H1 (cell line): ENCODE data around the gene MS4A15. TPM values are rescaled to one million over a fixed set of nuclear protein-coding genes. Genes with fewer than 3 reads are reported as not detected.

Experiments
- CTCF ChIA-PET: fragments of 300-600 bp; sonication (Branson Sonifier 250); formaldehyde crosslinking; loops from one replicate; lab custom pipeline; 2021; ENCODE audit not compliant: partially characterized antibody; lab: Charles Lee
- POLR2A ChIA-PET: fragments of 300-600 bp; sonication (Branson Sonifier 250); formaldehyde crosslinking; loops from one replicate; lab custom pipeline; 2021; ENCODE audit warnings: inconsistent platforms; ENCODE audit not compliant: partially characterized antibody; lab: Charles Lee
- DNase-seq, 2 experiments: peaks; one replicate each; pipeline versions ENCODE4 v3.0.0 to v3.0.0-alpha.2; 2010 to 2022; ENCODE audit warnings: low spot score in 2 of 2, low read depth in 1 of 2, mixed read lengths in 1 of 2
- FAIRE-seq: peaks from 2 replicates; lab custom pipeline; 2011; peaks lifted over from hg19 to GRCh38; lab: Jason Lieb, UNC
- H2AFZ ChIP-seq: 2 replicates; pipeline ENCODE4 v1.8.1; 2012; ENCODE audit warnings: low read length, inconsistent platforms
- H2AK5ac ChIP-seq: 2 replicates; pipeline ENCODE4 v1.6.1; 2013; ENCODE audit warnings: low read depth, low read length
- H2BK120ac ChIP-seq: replicated peaks from 2 replicates; pipeline ENCODE3; 2013; ENCODE audit warnings: low read depth, low read length, inconsistent platforms
- H2BK12ac ChIP-seq: 2 replicates; pipeline ENCODE4 v1.6.1; 2013; ENCODE audit warnings: low read depth, low read length
- H2BK15ac ChIP-seq: 2 replicates; pipeline ENCODE4 v1.6.1; 2013; ENCODE audit warnings: low read length
- H2BK20ac ChIP-seq: 2 replicates; pipeline ENCODE4 v1.6.1; 2013; ENCODE audit warnings: low read length
- H2BK5ac ChIP-seq: 2 replicates; pipeline ENCODE4 v1.6.1; 2013; ENCODE audit warnings: low read depth, low read length
- H3K14ac ChIP-seq: 2 replicates; pipeline ENCODE4 v1.6.1; 2013; ENCODE audit warnings: inconsistent platforms; ENCODE audit not compliant: insufficient read length
- H3K18ac ChIP-seq: 2 replicates; pipeline ENCODE4 v1.6.1; 2013; ENCODE audit warnings: low read length; ENCODE audit errors: extremely low read depth
- H3K23ac ChIP-seq: 2 replicates; pipeline ENCODE4 v1.6.1; 2013; ENCODE audit warnings: inconsistent platforms; ENCODE audit not compliant: insufficient read length
- H3K23me2 ChIP-seq: 2 replicates; pipeline ENCODE4 v1.6.1; 2013; ENCODE audit warnings: low read depth, low read length
- H3K27ac ChIP-seq: 2 replicates; pipeline ENCODE4 v1.6.1; 2011; ENCODE audit warnings: low read depth, low read length, inconsistent platforms
- H3K27me3 ChIP-seq, 4 experiments: replicated peaks in 1 of 4; 1 replicate in 1 of 4; 2 replicates in 3 of 4; pipeline versions ENCODE4 v1.6.1 to v1.8.1; 2011 to 2013; ENCODE audit warnings: low read length in 3 of 4, mild to moderate bottlenecking in 3 of 4, inconsistent platforms in 2 of 4, mixed read lengths in 2 of 4, moderate library complexity in 1 of 4; ENCODE audit not compliant: control insufficient read depth in 3 of 4, insufficient read depth in 3 of 4; ENCODE audit errors: extremely low read depth in 1 of 4
- H3K36me3 ChIP-seq, 4 experiments: 2 replicates each; pipeline versions ENCODE4 v1.6.1 to v1.8.1; 2011 to 2013; ENCODE audit warnings: mild to moderate bottlenecking in 4 of 4, low read length in 3 of 4, moderate library complexity in 2 of 4, control low read depth in 1 of 4, inconsistent platforms in 1 of 4; ENCODE audit not compliant: insufficient read depth in 4 of 4, control insufficient read depth in 2 of 4
- H3K4ac ChIP-seq: replicated peaks from 2 replicates; pipeline ENCODE3; 2013; ENCODE audit warnings: low read length, low read depth, mixed read lengths, inconsistent platforms; ENCODE audit not compliant: insufficient read length
- H3K4me1 ChIP-seq, 4 experiments: replicated peaks in 1 of 4; 1 replicate in 1 of 4; 2 replicates in 3 of 4; pipeline versions ENCODE4 v1.6.1 to v1.8.1; 2011 to 2013; ENCODE audit warnings: low read length in 3 of 4, inconsistent platforms in 2 of 4, mixed read lengths in 1 of 4; ENCODE audit not compliant: insufficient read depth in 4 of 4, control insufficient read depth in 3 of 4
- H3K4me2 ChIP-seq, 2 experiments: 2 replicates each; pipeline versions ENCODE4 v1.6.1 to v1.8.1; 2011 to 2013; ENCODE audit warnings: low read depth in 2 of 2, low read length in 2 of 2, control low read depth in 1 of 2, inconsistent platforms in 1 of 2, mild to moderate bottlenecking in 1 of 2; ENCODE audit not compliant: insufficient read depth in 1 of 2
- H3K4me3 ChIP-seq, 4 experiments: fragments of 200-600, 300-600 bp in 1 of 4; sonication (generic), shearing (Covaris generic), sonication (Bioruptor Twin) in 1 of 4; 2 replicates each; pipeline versions ENCODE4 v1.5.1 to v1.8.1; 2011 to 2016; ENCODE audit warnings: low read length in 4 of 4, low read depth in 3 of 4, control low read depth in 2 of 4, inconsistent platforms in 2 of 4, mild to moderate bottlenecking in 2 of 4, mixed read lengths in 1 of 4, moderate library complexity in 1 of 4; ENCODE audit not compliant: insufficient read depth in 2 of 4; ENCODE audit errors: extremely low read depth in 1 of 4
- H3K56ac ChIP-seq: replicated peaks from 2 replicates; pipeline ENCODE3; 2013; ENCODE audit warnings: low read depth, mild to moderate bottlenecking, mixed read lengths, low read length, inconsistent platforms; ENCODE audit not compliant: insufficient read length
- H3K79me1 ChIP-seq: 2 replicates; pipeline ENCODE4 v1.6.1; 2013; ENCODE audit warnings: low read depth, low read length, control low read depth
- H3K79me2 ChIP-seq, 2 experiments: 2 replicates each; pipeline versions ENCODE4 v1.6.1 to v1.8.1; 2012 to 2013; ENCODE audit warnings: low read length in 2 of 2, mild to moderate bottlenecking in 2 of 2, inconsistent platforms in 1 of 2; ENCODE audit not compliant: insufficient read depth in 2 of 2, control insufficient read depth in 1 of 2
- H3K9ac ChIP-seq, 4 experiments: replicated peaks in 1 of 4; 1 replicate in 1 of 4; 2 replicates in 3 of 4; pipeline versions ENCODE4 v1.6.1 to v1.8.1; 2011 to 2013; ENCODE audit warnings: low read depth in 3 of 4, low read length in 3 of 4, control low read depth in 2 of 4, mild to moderate bottlenecking in 2 of 4, moderate library complexity in 2 of 4, inconsistent platforms in 1 of 4; ENCODE audit errors: extremely low read depth in 1 of 4
- H3K9me3 ChIP-seq, 2 experiments: 2 replicates each; pipeline versions ENCODE4 v1.6.1 to v1.8.1; 2012 to 2013; ENCODE audit warnings: mild to moderate bottlenecking in 2 of 2, moderate library complexity in 2 of 2, control low read depth in 1 of 2, inconsistent platforms in 1 of 2, low read depth in 1 of 2, low read length in 1 of 2, mixed read lengths in 1 of 2; ENCODE audit not compliant: insufficient read depth in 2 of 2
- H4K20me1 ChIP-seq, 2 experiments: replicated peaks in 1 of 2; 2 replicates each; pipeline versions ENCODE3 to v1.8.1; 2011 to 2013; ENCODE audit warnings: inconsistent platforms in 2 of 2, low read length in 2 of 2, mild to moderate bottlenecking in 1 of 2; ENCODE audit not compliant: insufficient read depth in 2 of 2, control insufficient read depth in 1 of 2
- H4K5ac ChIP-seq: 2 replicates; pipeline ENCODE4 v1.6.1; 2013; ENCODE audit warnings: low read length, low read depth, mixed read lengths, inconsistent platforms; ENCODE audit not compliant: insufficient read length
- H4K8ac ChIP-seq: 2 replicates; pipeline ENCODE4 v1.8.0; 2013; ENCODE audit warnings: mild to moderate bottlenecking, moderate library complexity, low read length, inconsistent platforms; ENCODE audit not compliant: insufficient read depth; ENCODE audit errors: extremely low read depth
- H4K91ac ChIP-seq: replicated peaks from 2 replicates; pipeline ENCODE3; 2013; ENCODE audit warnings: low read length, mixed read lengths, inconsistent platforms; ENCODE audit not compliant: insufficient read length
- BACH1 ChIP-seq: IDR thresholded peaks from 2 replicates; pipeline ENCODE4 v1.6.1; 2012; ENCODE audit warnings: low read length, improper control_type of control experiment
- GTF2F1 ChIP-seq: IDR thresholded peaks from 2 replicates; pipeline ENCODE4 v1.6.1; 2012; ENCODE audit warnings: low read depth, low read length, improper control_type of control experiment, borderline replicate concordance
- POLR2AphosphoS5 ChIP-seq: IDR thresholded peaks from 2 replicates; pipeline ENCODE4 v1.6.1; 2011; ENCODE audit warnings: low read depth, low read length
- SIN3A ChIP-seq, 2 experiments: IDR thresholded peaks in 1 of 2; conservative IDR thresholded peaks in 1 of 2; 2 replicates each; pipeline ENCODE4 v1.6.1; 2011 to 2012; ENCODE audit warnings: low read length in 2 of 2, improper control_type of control experiment in 1 of 2, low read depth in 1 of 2, mild to moderate bottlenecking in 1 of 2
- SP1 ChIP-seq: IDR thresholded peaks from 2 replicates; pipeline ENCODE4 v1.6.1; 2011; ENCODE audit warnings: low read depth, low read length
- WGBS, 2 experiments: shearing (Covaris generic) in 1 of 2; methylation state at CpG; one replicate each; pipeline versions ENCODE4 v1.1.6 to v1.1.7; 2013 to 2015; ENCODE audit warnings: low lambda C conversion rate in 2 of 2, mixed read lengths in 2 of 2, inconsistent platforms in 1 of 2, low coverage in 1 of 2, missing lambda C conversion rate in 1 of 2; ENCODE audit not compliant: insufficient replicate concordance in 2 of 2, insufficient coverage in 1 of 2, insufficient read length in 1 of 2; ENCODE audit errors: extremely low coverage in 1 of 2, missing lambda C conversion rate in 1 of 2; 5-methylcytosine and 5-hydroxymethylcytosine counted together
- polyA plus RNA-seq, 7 experiments: library from polyadenylated mRNA; depleted of rRNA in 3 of 7; stranded (reverse) in 5 of 7; unstranded in 2 of 7; fragments of >200 nt in 5 of 7; fragments of 200-250 nt in 2 of 7; gene quantifications; 1 replicate in 5 of 7; 2 replicates in 1 of 7; 4 replicates in 1 of 7; pipeline versions ENCODE4 v1.2.1 to v1.2.3, GENCODE V29; 2011 to 2013; ENCODE audit warnings: missing spikeins in 2 of 7, mixed read lengths in 2 of 7
- total RNA-seq: library from RNA; stranded (reverse); fragmentation: NEBNext Ultra II Directional; extraction: Animal tissue kit (Norgen Biotek cat#: 25700); gene quantifications from 2 replicates; pipeline ENCODE4 v1.2.1, GENCODE V29; 2021
- TF ChIP-seq, protein P1 (sequence below): IDR thresholded peaks from 2 replicates; pipeline ENCODE4 v1.6.1; 2011; ENCODE audit warnings: low read depth, mild to moderate bottlenecking, low read length; ENCODE audit not compliant: insufficient read depth

Gene MS4A15
- total and polyA plus RNA-seq, 2 of the 8 experiments (the other 6 are each of a cell fraction or from before 2014, with no cell fraction given): 0.15 to 0.17 TPM

- POLR2A ChIA-PET: no interaction called here
- FAIRE-seq: no peak
- no peak overlapping the region for H3K4ac ChIP-seq
- TF ChIP-seq SIN3A (conservative IDR thresholded peaks at IDR 0.05 in 1 of 2, IDR thresholded peaks at IDR 0.05 in 1 of 2; ENCODE audit: low read depth in 1 of 2, low read length in 2 of 2) (no peak), POLR2AphosphoS5 (no peak), GTF2F1 (no peak), BACH1 (no peak), SP1 (no peak)
- TF ChIP-seq, protein P1, sequence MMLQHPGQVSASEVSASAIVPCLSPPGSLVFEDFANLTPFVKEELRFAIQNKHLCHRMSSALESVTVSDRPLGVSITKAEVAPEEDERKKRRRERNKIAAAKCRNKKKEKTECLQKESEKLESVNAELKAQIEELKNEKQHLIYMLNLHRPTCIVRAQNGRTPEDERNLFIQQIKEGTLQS: no peak
Measured at GRCh38 chr11:60790726-60791125, 34.1 kb downstream of the MS4A15 start.

More at GRCh38 chr11:60790726-60791125, 34.1 kb downstream of the MS4A15 start:
- Histone ChIP-seq H3K27ac (no peak overlapping the region), H3K18ac (no peak overlapping the region), H3K9ac (no peak overlapping the region), H2BK20ac (no peak overlapping the region), H3K79me2 (no peaks in the 10 kb centered on the region), H3K4me3 (no peak overlapping the region), H3K79me1 (no peaks in the 10 kb centered on the region), H3K9me3 (peaks cover 32 to 54% of the 10 kb centered on the region in 2 experiments), H4K20me1 (no peaks in the 10 kb centered on the region), H2AK5ac (no peak overlapping the region), H2BK5ac (no peak overlapping the region), H3K14ac (no peak overlapping the region), H3K23me2 (no peaks in the 10 kb centered on the region), H2BK120ac (no peak overlapping the region), H2BK15ac (no peak overlapping the region), H4K8ac (no peak overlapping the region), H2AFZ (no peak overlapping the region), H3K23ac (no peak overlapping the region), H2BK12ac (no peak overlapping the region), H4K5ac (no peak overlapping the region), H3K36me3 (no peaks in the 10 kb centered on the region), H4K91ac (no peak overlapping the region), H3K4me2 (no peak overlapping the region), H3K56ac (no peak overlapping the region), H3K27me3 (no peaks in the 10 kb centered on the region; a peak in 2 of 7 replicates), H3K4me1 (no peaks in the 10 kb centered on the region; a peak in 1 of 7 replicates)
- 76% methylated on average over 3 of the region's 3 CpGs; no CpG with 5 or more reads in 1 of the 2 experiments for WGBS, 2 experiments
- DNase-seq: no peak
- CTCF ChIA-PET: interaction anchor here (0.5 to 2.0 kb wide), 5 partner anchors 9 to 360 kb away, joined by 3 to 7 read pairs (median 4); no protein-coding TSS in a partner anchor
